GM12891 (cell line): ENCODE results near the gene TPR.

Source experiments
- DNase-seq: peaks from one replicate; pipeline ENCODE4 v3.0.0; 2011; ENCODE audit warnings: low spot score; ENCODE audit not compliant: insufficient read length
- FAIRE-seq: peaks from 2 replicates; lab custom pipeline; 2011; peaks lifted over from hg19 to GRCh38; lab: Jason Lieb, UNC
- PAX5 ChIP-seq: IDR thresholded peaks from 2 replicates; pipeline ENCODE4 v1.6.1; 2011; ENCODE audit warnings: low read length, moderate library complexity, mild to moderate bottlenecking; ENCODE audit not compliant: insufficient read depth, severe bottlenecking
- POLR2A ChIP-seq: IDR thresholded peaks from 2 replicates; pipeline ENCODE4 v1.6.1; 2011; ENCODE audit warnings: low read depth, low read length, control low read depth
- POLR2AphosphoS5 ChIP-seq: IDR thresholded peaks from 2 replicates; pipeline ENCODE4 v1.6.1; 2011; ENCODE audit warnings: low read depth, low read length, control low read depth
- POU2F2 ChIP-seq: IDR thresholded peaks from 2 replicates; pipeline ENCODE4 v1.6.1; 2011; ENCODE audit warnings: low read depth, mild to moderate bottlenecking, control low read depth, low read length, moderate library complexity
- SPI1 ChIP-seq: IDR thresholded peaks from 2 replicates; pipeline ENCODE4 v1.6.1; 2011; ENCODE audit warnings: low read depth, low read length, control low read depth
- TAF1 ChIP-seq: IDR thresholded peaks from 2 replicates; pipeline ENCODE4 v1.6.1; 2011; ENCODE audit warnings: low read depth, low read length, control low read depth

The TPR gene

DNA sequence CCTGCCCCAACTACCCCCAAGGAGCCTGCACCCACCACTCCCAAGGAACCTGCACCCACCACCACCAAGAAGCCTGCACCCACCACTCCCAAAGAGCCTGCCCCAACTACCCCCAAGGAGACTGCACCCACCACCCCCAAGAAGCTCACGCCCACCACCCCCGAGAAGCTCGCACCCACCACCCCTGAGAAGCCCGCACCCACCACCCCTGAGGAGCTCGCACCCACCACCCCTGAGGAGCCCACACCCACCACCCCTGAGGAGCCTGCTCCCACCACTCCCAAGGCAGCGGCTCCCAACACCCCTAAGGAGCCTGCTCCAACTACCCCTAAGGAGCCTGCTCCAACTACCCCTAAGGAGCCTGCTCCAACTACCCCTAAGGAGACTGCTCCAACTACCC, 67.6 kb downstream of the TPR start:
- DNase-seq (no peak), FAIRE-seq (no peak)
- TF ChIP-seq PAX5 (no peak), SPI1 (no peak), POU2F2 (no peak), POLR2AphosphoS5 (no peak)

DNA sequence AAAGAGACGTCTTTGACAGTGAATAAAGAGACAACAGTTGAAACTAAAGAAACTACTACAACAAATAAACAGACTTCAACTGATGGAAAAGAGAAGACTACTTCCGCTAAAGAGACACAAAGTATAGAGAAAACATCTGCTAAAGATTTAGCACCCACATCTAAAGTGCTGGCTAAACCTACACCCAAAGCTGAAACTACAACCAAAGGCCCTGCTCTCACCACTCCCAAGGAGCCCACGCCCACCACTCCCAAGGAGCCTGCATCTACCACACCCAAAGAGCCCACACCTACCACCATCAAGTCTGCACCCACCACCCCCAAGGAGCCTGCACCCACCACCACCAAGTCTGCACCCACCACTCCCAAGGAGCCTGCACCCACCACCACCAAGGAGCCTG, 68.5 kb downstream of the TPR start:
- no peak for DNase-seq
- TF ChIP-seq SPI1 (no peak), PAX5 (no peak), TAF1 (no peak), POLR2AphosphoS5 (no peak), POLR2A (no peak), POU2F2 (no peak)
- no peak for FAIRE-seq

DNA sequence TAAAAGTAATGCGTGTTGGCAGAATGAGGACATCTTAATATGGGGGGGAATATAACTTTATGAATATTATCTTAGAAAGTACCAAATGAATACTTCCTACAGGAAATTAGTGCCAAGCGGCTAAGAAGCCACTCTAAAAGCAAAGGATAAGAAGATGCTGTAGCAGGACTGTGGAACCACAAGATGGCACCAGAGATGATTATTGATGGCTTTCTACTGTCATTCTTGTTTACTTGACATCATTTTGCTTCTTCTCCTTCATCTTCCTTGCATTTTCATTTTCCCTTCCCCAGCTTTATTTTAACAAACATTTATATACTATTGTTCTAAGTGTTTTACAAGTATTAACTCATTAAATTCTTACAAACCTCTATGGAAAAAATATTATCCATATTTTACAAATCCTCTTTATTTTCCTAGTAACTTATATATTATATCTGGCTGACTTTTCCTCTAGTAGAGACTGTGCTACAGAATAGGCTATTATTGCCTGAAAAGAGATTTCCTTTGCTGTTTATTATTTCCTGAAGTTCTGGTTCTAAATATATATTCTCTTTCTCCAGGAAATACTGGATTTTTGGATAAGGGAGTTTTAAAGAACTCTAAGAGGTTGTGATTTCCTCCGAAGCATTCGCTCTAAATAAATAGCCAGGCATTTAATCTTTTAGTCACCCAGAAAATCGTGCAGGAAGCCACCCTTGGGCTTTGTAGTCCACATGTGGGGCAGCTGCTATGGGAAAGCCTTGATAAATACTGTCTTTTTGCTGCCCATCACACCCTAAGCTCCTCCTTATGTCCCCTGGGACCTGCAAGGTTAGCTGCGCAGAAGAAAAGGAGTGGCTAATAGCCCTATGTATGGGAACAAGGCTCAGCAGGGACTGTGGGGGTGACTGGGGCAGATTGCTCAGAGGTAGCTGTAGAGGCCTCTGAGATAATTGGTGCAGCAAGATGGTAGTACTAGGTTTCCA, 69.8 kb downstream of the TPR start:
- DNase-seq, result peak; percentile 22
- no peak for FAIRE-seq

DNA sequence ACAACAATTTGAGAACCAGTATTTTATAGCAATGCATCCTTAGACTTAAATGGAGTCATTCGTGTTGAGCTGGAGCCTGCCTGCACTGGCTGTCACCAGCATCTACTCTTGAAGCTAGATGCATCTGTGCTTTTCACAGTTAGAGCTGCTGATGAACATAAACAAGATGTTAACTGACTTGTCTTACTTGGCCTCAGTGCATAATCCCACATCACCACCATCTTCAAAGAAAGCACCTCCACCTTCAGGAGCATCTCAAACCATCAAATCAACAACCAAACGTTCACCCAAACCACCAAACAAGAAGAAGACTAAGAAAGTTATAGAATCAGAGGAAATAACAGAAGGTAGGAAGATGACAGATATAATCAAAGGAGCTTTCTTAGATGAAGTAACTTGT, 71.1 kb downstream of the TPR start:
- FAIRE-seq (no peak), DNase-seq (no peak)
- TF ChIP-seq TAF1 (no peak), POU2F2 (no peak), POLR2A (no peak), SPI1 (no peak), PAX5 (no peak)

More for the DNA sequence above, 69.8 kb downstream of the TPR start:
- TF ChIP-seq POLR2A (no peak), PAX5 (no peak), POU2F2 (no peak), TAF1 (no peak), POLR2AphosphoS5 (no peak), SPI1 (no peak)

DNA sequence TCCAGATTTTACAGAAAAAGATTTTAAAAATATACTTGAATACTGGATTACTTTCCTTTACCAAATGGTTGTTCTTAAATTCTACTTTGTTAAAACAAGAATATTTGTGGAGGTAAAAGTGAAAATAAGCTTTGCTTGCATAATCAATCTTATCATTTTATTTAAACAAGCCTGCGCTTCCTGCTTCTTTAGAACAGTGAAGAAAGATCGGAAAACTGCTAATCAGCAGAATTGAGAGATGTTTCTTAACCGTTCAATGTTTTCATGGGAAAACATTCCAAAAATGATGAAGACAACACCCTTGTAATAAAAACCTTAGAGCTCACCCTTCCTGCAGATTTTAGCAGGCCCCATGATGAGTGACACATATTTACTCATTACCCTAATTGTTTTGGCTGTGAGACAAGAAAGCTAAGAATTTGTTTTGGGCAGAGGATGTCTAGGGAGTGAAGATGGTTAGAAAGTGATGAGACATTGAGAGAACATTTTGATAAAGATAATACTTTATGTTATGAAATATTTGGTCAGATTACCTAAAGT, 72.6 kb downstream of the TPR start:
- FAIRE-seq, result no peak
- DNase-seq, result no peak
- no peak for TF ChIP-seq POU2F2
- TF ChIP-seq TAF1, result no peak
- no peak for TF ChIP-seq POLR2AphosphoS5
- no peak for TF ChIP-seq PAX5
- TF ChIP-seq POLR2A, result no peak
- TF ChIP-seq SPI1, result no peak

DNA sequence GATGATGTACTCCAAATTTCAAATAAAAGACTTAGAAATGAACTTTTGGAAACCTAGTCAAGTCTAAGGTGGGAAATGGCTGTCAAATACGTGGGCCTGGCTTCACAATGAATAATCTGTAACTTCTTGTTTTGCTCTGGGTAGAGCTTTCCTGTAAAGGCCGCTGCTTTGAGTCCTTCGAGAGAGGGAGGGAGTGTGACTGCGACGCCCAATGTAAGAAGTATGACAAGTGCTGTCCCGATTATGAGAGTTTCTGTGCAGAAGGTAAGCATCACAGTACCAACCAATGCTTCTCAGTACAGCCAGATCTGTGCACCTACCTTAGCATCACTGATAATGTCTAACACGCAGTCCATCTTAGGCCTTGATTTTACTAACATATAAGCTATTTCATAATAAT, 73.6 kb downstream of the TPR start:
- TF ChIP-seq PAX5 (no peak), POLR2A (no peak), TAF1 (no peak), POU2F2 (no peak), POLR2AphosphoS5 (no peak), SPI1 (no peak)
- FAIRE-seq, result no peak

DNA sequence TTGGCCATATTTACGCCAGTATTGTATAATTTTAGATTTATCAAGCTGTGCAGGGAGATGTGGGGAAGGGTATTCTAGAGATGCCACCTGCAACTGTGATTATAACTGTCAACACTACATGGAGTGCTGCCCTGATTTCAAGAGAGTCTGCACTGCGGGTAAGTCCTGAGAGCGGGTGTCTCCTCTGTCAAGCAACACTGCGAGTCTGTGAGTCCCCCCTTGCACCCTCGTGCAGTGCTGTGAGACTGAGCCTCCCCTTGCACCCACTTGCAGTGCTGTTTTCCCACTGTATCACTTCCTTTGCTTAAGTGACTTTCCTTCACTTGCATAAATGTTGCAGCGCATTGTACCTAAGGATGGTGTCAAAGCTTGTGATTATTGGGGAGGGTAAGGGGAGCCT, 75.0 kb downstream of the TPR start:
- TF ChIP-seq SPI1 (no peak), TAF1 (no peak), POLR2AphosphoS5 (no peak), POLR2A (no peak), PAX5 (no peak), POU2F2 (no peak)
- no peak for FAIRE-seq
- no peak for DNase-seq

More for the DNA sequence above, 73.6 kb downstream of the TPR start:
- DNase-seq, result no peak

DNA sequence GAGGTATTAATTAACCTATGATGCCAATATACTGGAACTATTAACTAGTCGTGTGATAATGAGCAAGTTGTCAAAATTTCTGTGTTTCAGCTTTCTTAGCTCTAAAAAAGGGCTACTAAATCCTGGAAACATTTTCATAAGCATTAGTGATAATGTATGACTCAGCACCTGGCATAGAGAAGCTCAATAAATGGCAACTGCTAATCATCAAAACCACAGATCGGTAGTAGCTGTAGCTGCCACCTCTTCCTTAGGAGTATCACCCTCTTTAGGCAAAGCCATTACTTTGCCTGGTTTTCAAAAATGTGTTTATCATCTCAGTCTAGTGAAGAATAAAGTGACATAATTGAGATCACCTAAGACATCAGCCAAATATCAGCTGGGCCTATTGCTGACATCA, 75.5 kb downstream of the TPR start:
- TF ChIP-seq POLR2A, result no peak
- no peak for TF ChIP-seq SPI1
- TF ChIP-seq PAX5, result no peak
- no peak for TF ChIP-seq TAF1
- no peak for TF ChIP-seq POU2F2
- TF ChIP-seq POLR2AphosphoS5, result no peak
- no peak for DNase-seq
- FAIRE-seq, result no peak

DNA sequence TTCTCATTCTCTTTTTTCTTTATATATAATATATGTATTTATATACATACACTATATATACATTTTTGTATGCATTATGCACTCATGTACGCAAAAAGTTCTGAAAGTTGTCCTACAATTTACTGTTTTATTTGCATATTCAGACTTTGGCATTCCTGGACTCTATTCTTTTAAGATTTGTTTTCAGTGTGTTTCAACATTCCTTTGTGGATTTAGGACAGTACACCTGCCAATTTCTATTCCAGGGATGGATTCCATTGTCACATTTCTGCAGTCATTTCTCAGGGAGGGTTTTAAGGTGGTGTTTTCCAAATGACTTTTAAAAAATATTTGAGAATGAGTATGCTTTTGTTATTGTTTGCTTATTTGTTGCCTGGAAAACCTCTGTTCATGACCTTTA, 76.2 kb downstream of the TPR start:
- FAIRE-seq (no peak), DNase-seq (no peak)
- no peak for TF ChIP-seq POLR2A
- no peak for TF ChIP-seq POU2F2
- no peak for TF ChIP-seq TAF1
- no peak for TF ChIP-seq SPI1
- TF ChIP-seq POLR2AphosphoS5, result no peak
- TF ChIP-seq PAX5, result no peak

DNA sequence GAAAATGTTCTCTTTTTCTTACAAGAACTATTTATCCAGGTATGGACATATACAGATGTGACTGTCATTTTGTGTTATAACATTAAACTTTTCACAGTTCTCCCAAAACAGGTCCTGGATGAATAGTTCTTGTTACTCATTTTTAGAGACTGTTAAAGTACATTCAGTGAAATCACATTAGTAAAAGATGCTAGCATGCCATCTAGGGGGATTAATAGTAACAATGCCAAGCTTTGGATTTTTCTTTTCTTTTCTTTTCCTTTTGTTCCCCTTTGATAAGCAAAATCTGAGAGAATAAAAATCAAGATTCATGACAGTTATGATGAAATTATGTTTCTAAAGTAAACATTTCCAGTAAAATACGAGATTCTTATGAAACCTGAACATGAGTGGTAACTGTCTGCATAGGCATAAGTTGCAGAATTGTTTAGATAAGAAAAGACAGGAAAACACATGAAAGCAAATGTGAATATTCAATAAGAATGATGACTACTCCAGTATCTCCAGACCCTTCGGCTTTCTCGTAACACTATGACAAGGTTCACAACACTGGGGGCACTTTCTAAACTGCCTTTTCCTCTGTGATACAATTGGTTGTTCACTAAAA, 77.5 kb downstream of the TPR start:
- TF ChIP-seq POLR2A (no peak), TAF1 (no peak), PAX5 (no peak), SPI1 (no peak), POU2F2 (no peak), POLR2AphosphoS5 (no peak)
- DNase-seq (no peak), FAIRE-seq (no peak)
